ENCODE results near the gene PAK3. TPM values are rescaled to one million over a fixed set of nuclear protein-coding genes. Genes with fewer than 3 reads are reported as not detected.

The PAK3 gene
- total RNA-seq, 1 experiment from 2014 or later, result 7.5 TPM

DNA sequence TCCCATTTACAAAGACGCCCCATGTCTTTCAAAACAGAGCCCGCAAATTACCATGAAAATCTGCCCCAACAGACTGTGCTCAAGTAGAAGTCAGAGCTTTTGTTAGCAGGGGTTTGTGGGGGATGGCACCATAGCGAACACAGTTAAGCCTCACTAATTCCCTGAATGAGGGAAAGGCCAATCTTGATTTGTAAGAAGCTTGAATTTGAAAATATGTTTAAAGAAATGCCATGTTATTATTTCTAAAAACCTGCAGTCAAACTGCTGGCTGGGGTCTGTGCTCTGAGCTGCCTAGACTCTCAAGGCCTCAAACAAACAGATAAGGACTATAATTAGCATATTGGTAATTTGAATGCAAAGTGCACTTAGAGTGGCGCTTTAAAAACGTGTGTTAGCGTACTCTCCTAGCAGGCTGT lies 9.4 kb upstream of the PAK3 start:
- H3K79me1 ChIP-seq (ENCODE audit: insufficient read depth, low read depth, low read length, poor library complexity, severe bottlenecking), result no peaks in the 10 kb centered on the region
- Mint-ChIP-seq H3K36me3 (ENCODE audit: insufficient read depth in 1 of 3, low read depth in 3 of 3) (no peaks in the 10 kb centered on the region), H3K4me3 (peak overlapping the region; percentile 47 to 65), H3K9me3 (no peaks in the 10 kb centered on the region), H3K27ac (peak overlapping the region; percentile 91 to 99 (median 97)), H3K4me1 (peaks cover 65 to 72% of the 10 kb centered on the region in 2 experiments), H3K27me3 (ENCODE audit: low read depth) (peaks cover 2% of the 10 kb centered on the region; the same call in 1 of the 2 replicates)
- H2BK20ac ChIP-seq (ENCODE audit: low read depth, low read length, poor library complexity, severe bottlenecking), result no peak overlapping the region
- H3K23me2 ChIP-seq (ENCODE audit: insufficient read length, low read depth, low read length, poor library complexity, severe bottlenecking), result no peaks in the 10 kb centered on the region
- no peak overlapping the region for H3K56ac ChIP-seq (ENCODE audit: insufficient read length, low read depth, low read length)
- H4K5ac ChIP-seq (ENCODE audit: insufficient read length, low read depth, low read length), result no peak overlapping the region
- H2AFZ ChIP-seq (ENCODE audit: low read length), result peak overlapping the region; percentile 89
- H3K14ac ChIP-seq (ENCODE audit: insufficient read depth, low read length), result no peak overlapping the region
- H3K9ac ChIP-seq (ENCODE audit: extremely low read depth, insufficient read length, low read length), result no peak overlapping the region
- no CpG with 5 or more reads among the region's 6 CpGs for WGBS (ENCODE audit: extremely low coverage, insufficient read length, low lambda C conversion rate)
- H2BK15ac ChIP-seq (ENCODE audit: low read depth, low read length), result no peak overlapping the region
- no peaks in the 10 kb centered on the region; the same call in 1 of the 2 replicates for H3K27me3 ChIP-seq (ENCODE audit: insufficient read depth, low read length)
- H4K91ac ChIP-seq (ENCODE audit: insufficient read length, low read depth, low read length), result no peak overlapping the region
- H4K8ac ChIP-seq (replicated peaks; ENCODE audit: insufficient read length, low read depth, low read length), result no peak overlapping the region
- H2AK5ac ChIP-seq (ENCODE audit: insufficient read length, low read length), result no peak overlapping the region
- peak overlapping the region; percentile 60 for H3K27ac ChIP-seq (ENCODE audit: insufficient read length, low read depth, low read length)
- no peaks in the 10 kb centered on the region for H3K9me3 ChIP-seq (ENCODE audit: control insufficient read depth, low read depth, low read length)
- H3K4me2 ChIP-seq (ENCODE audit: insufficient read depth, insufficient read length, low read length), result peak overlapping the region; percentile 61
- no peak overlapping the region for H3T11ph ChIP-seq (ENCODE audit: low read length)
- H2BK5ac ChIP-seq (ENCODE audit: insufficient read length, low read length), result no peak overlapping the region
- H3K18ac ChIP-seq (ENCODE audit: insufficient read length, low read depth, low read length), result no peak overlapping the region
- no peak overlapping the region for H2BK12ac ChIP-seq (ENCODE audit: insufficient read length, low read depth, low read length)
- H4K20me1 ChIP-seq (ENCODE audit: control insufficient read depth, insufficient read depth, insufficient read length), result no peaks in the 10 kb centered on the region
- H2BK120ac ChIP-seq (ENCODE audit: low read depth, low read length, poor library complexity, severe bottlenecking), result no peak overlapping the region
- TF ChIP-seq, protein P1, sequence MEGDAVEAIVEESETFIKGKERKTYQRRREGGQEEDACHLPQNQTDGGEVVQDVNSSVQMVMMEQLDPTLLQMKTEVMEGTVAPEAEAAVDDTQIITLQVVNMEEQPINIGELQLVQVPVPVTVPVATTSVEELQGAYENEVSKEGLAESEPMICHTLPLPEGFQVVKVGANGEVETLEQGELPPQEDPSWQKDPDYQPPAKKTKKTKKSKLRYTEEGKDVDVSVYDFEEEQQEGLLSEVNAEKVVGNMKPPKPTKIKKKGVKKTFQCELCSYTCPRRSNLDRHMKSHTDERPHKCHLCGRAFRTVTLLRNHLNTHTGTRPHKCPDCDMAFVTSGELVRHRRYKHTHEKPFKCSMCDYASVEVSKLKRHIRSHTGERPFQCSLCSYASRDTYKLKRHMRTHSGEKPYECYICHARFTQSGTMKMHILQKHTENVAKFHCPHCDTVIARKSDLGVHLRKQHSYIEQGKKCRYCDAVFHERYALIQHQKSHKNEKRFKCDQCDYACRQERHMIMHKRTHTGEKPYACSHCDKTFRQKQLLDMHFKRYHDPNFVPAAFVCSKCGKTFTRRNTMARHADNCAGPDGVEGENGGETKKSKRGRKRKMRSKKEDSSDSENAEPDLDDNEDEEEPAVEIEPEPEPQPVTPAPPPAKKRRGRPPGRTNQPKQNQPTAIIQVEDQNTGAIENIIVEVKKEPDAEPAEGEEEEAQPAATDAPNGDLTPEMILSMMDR (conservative IDR thresholded peaks at IDR 0.05), result no peak
- no peak overlapping the region; the same call in 1 of the 2 replicates for H3K4ac ChIP-seq (ENCODE audit: low read depth, low read length)
- no peak overlapping the region for H3K23ac ChIP-seq (ENCODE audit: insufficient read length, low read depth, low read length)
- no peaks in the 10 kb centered on the region for H3K79me2 ChIP-seq (ENCODE audit: insufficient read depth, low read length)
- no peak for DNase-seq
- peaks cover 7% of the 10 kb centered on the region for H3K4me1 ChIP-seq (ENCODE audit: insufficient read depth, low read length)
